K562 (cell line): ENCODE results near the gene RDH5. TPM values are rescaled to one million over a fixed set of nuclear protein-coding genes. Genes with fewer than 3 reads are reported as not detected.

ENCODE experiments used
- CREB1 ChIP-seq, 2 experiments: sonication (generic) in 1 of 2; formaldehyde crosslinking in 1 of 2; IDR thresholded peaks; 2 replicates each; pipeline versions ENCODE4 v1.6.1 to v1.8.0; 2012 to 2022; ENCODE audit warnings: inconsistent platforms in 1 of 2, mild to moderate bottlenecking in 1 of 2, missing genetic modification reagents in 1 of 2, moderate library complexity in 1 of 2
- ELF1 ChIP-seq: fragments of 200-800 bp; sonication (Bioruptor generic); IDR thresholded peaks from 2 replicates; pipeline ENCODE4 v1.6.1; 2016; ENCODE audit warnings: missing genetic modification characterization, missing compliant biosample characterization
- ESRRA ChIP-seq: fragments of 450-650 bp; IDR thresholded peaks from 2 replicates; pipeline ENCODE4 v1.6.1; 2014; ENCODE audit warnings: low read depth, mild to moderate bottlenecking, moderate library complexity, borderline replicate concordance
- GABPB2 ChIP-seq: fragments of 250-450 bp; sonication (Bioruptor Pico); conservative IDR thresholded peaks from 2 replicates; pipeline ENCODE4 v1.5.1; 2021; ENCODE audit warnings: mild to moderate bottlenecking
- HDAC8 ChIP-seq: fragments of 450-650 bp; IDR thresholded peaks from 2 replicates; pipeline ENCODE4 v1.6.1; 2016; ENCODE audit warnings: mild to moderate bottlenecking, missing genetic modification characterization, moderate library complexity, missing compliant biosample characterization
- HNRNPH1 ChIP-seq: fragments of 200-400 bp; formaldehyde crosslinking; optimal IDR thresholded peaks from 2 replicates; pipeline ENCODE3; 2017; ENCODE audit warnings: low read depth, mild to moderate bottlenecking, low read length, moderate library complexity
- HNRNPK ChIP-seq: fragments of 200-400 bp; formaldehyde crosslinking; IDR thresholded peaks from one replicate; pipeline ENCODE4 v1.6.1; 2018; ENCODE audit warnings: mild to moderate bottlenecking, low read depth, low read length; ENCODE audit not compliant: poor library complexity, severe bottlenecking
- KDM5B ChIP-seq: fragments of 200-600 bp; sonication (generic); IDR thresholded peaks from 2 replicates; pipeline ENCODE4 v1.6.1; 2012; ENCODE audit warnings: low read depth, mild to moderate bottlenecking, moderate library complexity, low read length, control low read depth, inconsistent platforms; ENCODE audit not compliant: insufficient replicate concordance
- MCM5 ChIP-seq: fragments of 450-650 bp; IDR thresholded peaks from 2 replicates; pipeline ENCODE4 v1.6.1; 2016; ENCODE audit warnings: low read depth
- POLR2G ChIP-seq: fragments of 200-400 bp; formaldehyde crosslinking; IDR thresholded peaks from 2 replicates; pipeline ENCODE4 v1.6.1; 2017; ENCODE audit warnings: low read depth, mild to moderate bottlenecking, antibody characterized with exemption, low read length, moderate library complexity
- PTTG1 ChIP-seq: fragments of 450-650 bp; IDR thresholded peaks from 2 replicates; pipeline ENCODE4 v1.6.1; 2016; ENCODE audit warnings: low read depth, mild to moderate bottlenecking, missing genetic modification characterization, missing compliant biosample characterization
- SMAD1 ChIP-seq: fragments of 150-350 bp; IDR thresholded peaks from 2 replicates; pipeline ENCODE4 v1.6.1; 2014; ENCODE audit warnings: low read length, low read depth; ENCODE audit not compliant: partially characterized antibody
- SPI1 ChIP-seq: IDR thresholded peaks from 2 replicates; pipeline ENCODE4 v1.6.1; 2011; ENCODE audit warnings: low read depth, low read length, control low read depth, borderline replicate concordance
- TOE1 ChIP-seq, 2 experiments: fragments of 450-650 bp in 1 of 2; sonication (generic) in 1 of 2; formaldehyde crosslinking in 1 of 2; IDR thresholded peaks; 2 replicates each; pipeline versions ENCODE4 v1.7.1 to v1.8.0; 2016 to 2022; ENCODE audit warnings: borderline replicate concordance in 2 of 2, mild to moderate bottlenecking in 2 of 2, antibody characterized with exemption in 1 of 2, inconsistent platforms in 1 of 2, low read depth in 1 of 2, missing genetic modification reagents in 1 of 2, moderate library complexity in 1 of 2
- XRCC5 ChIP-seq: fragments of 200-400 bp; formaldehyde crosslinking; IDR thresholded peaks from 2 replicates; pipeline ENCODE4 v1.6.1; 2017; ENCODE audit warnings: low read depth, mild to moderate bottlenecking, low read length
- ZFP36 ChIP-seq: fragments of 150-350 bp; IDR thresholded peaks from 2 replicates; pipeline ENCODE4 v1.6.1; 2018; ENCODE audit warnings: low read length, low read depth; ENCODE audit not compliant: partially characterized antibody
- ZNF124 ChIP-seq: sonication (generic); formaldehyde crosslinking; IDR thresholded peaks from 2 replicates; pipeline ENCODE4 v1.8.1; 2022; ENCODE audit warnings: missing genetic modification reagents
- ZNF224 ChIP-seq: sonication (generic); formaldehyde crosslinking; IDR thresholded peaks from 2 replicates; pipeline ENCODE4 v1.8.0; 2022; ENCODE audit warnings: mild to moderate bottlenecking, missing genetic modification reagents
- ZNF354B ChIP-seq: fragments of 250-450 bp; sonication (Bioruptor Pico); IDR thresholded peaks from 2 replicates; pipeline ENCODE4 v1.4.0; 2020
- ZNF41 ChIP-seq: fragments of 250-450 bp; sonication (Bioruptor Pico); conservative IDR thresholded peaks from 2 replicates; pipeline ENCODE4 v1.4.0; 2020; ENCODE audit warnings: mild to moderate bottlenecking
- polyA plus RNA-seq, 8 experiments: library from polyadenylated mRNA; depleted of rRNA in 4 of 8; stranded (reverse) in 5 of 8; unstranded in 3 of 8; fragments of >200 nt; fragmentation: Nextera tagmentation in 2 of 8; fragmentation: Illumina TruSeq in 1 of 8; extraction: Ambion mirVana in 2 of 8; extraction: Trizol in 1 of 8; gene quantifications; 2 replicates each; pipeline versions ENCODE4 v1.2.1 to v1.2.3, GENCODE V29; 2011 to 2014; ENCODE audit warnings: inconsistent platforms in 1 of 8, missing spikeins in 1 of 8
- total RNA-seq, 7 experiments: library from RNA; depleted of rRNA in 6 of 7; stranded (reverse); fragments of >200 nt in 6 of 7; fragmentation: Illumina TruSeq in 2 of 7; extraction: Trizol in 2 of 7; gene quantifications; 2 replicates each; pipeline versions ENCODE4 v1.2.1 to v1.2.3, GENCODE V29; 2011 to 2021; ENCODE audit warnings: low replicate concordance in 1 of 7
- TF ChIP-seq, protein P1 (sequence below): sonication (generic); formaldehyde crosslinking; IDR thresholded peaks from 2 replicates; pipeline ENCODE4 v1.8.0; 2022; ENCODE audit warnings: missing genetic modification reagents, mild to moderate bottlenecking, moderate library complexity, borderline replicate concordance
- TF ChIP-seq, protein P2 (sequence below): IDR thresholded peaks from 2 replicates; pipeline ENCODE4 v1.6.1; 2011; ENCODE audit warnings: borderline replicate concordance, low read depth, mild to moderate bottlenecking, moderate library complexity, low read length; ENCODE audit not compliant: insufficient read depth, poor library complexity, severe bottlenecking
- TF ChIP-seq, protein P3 (sequence below): fragments of 250-450 bp; sonication (Bioruptor Pico); IDR thresholded peaks from 2 replicates; pipeline ENCODE4 v1.8.0; 2022; ENCODE audit warnings: inconsistent platforms, mild to moderate bottlenecking, moderate library complexity, borderline replicate concordance

RDH5 gene
- total and polyA plus RNA-seq, 9 of the 15 experiments (the other 6 are each of a cell fraction or from before 2014, with no cell fraction given), result 0.28 to 2.0 (median 1.1) TPM; not detected in 1

DNA sequence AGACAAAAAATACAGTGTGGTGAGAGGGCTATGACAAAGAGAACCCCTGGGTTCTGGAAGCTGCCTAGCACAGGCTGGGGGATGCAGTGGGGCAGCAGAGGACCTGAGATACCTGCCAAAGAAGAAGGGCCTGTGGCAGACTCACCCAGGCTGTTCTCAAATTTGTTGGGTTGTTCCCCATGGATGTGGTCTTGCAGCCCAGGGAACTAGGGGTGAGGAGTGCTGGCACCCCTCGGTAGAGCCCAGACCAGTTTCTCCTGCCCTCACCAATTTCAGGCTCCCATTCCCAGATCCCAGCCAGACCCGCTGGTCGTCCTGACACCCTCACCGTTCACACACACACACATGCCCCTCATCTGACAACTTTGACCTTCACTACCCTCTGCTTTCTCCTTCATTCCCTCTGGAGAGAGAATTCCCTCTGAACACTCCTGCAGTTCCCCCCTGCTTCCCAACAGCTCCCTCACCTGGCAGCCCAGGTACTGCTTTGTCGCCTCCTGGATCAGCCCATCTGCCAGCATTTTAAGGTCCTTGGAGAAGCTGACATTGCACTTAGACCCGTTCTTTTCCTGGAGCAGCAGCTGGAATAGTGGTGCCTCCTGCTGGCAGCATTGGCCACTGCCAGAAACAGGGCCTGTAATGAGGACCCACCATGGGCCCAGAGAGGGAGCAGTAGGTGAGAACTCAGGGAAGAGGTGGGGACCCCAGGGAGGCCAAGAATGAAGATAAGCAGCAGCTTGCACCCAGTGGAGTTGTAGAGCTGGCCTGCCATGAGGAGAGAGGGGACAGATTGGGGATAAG, 16.8 kb downstream of the RDH5 start (continued):
- TF ChIP-seq, protein P1, sequence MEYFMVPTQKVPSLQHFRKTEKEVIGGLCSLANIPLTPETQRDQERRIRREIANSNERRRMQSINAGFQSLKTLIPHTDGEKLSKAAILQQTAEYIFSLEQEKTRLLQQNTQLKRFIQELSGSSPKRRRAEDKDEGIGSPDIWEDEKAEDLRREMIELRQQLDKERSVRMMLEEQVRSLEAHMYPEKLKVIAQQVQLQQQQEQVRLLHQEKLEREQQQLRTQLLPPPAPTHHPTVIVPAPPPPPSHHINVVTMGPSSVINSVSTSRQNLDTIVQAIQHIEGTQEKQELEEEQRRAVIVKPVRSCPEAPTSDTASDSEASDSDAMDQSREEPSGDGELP (CRISPR knock-in tag), result peak; percentile 90
- no peak for TF ChIP-seq KDM5B
- no peak for TF ChIP-seq ZNF41 (CRISPR knock-in tag)
- no peak for TF ChIP-seq HDAC8 (tag)
- TF ChIP-seq ZNF124 (CRISPR knock-in tag), result no peak
- TF ChIP-seq ESRRA, result peak; percentile 76; the same call in 1 of the 2 replicates
- TF ChIP-seq SMAD1, result no peak
- TF ChIP-seq PTTG1, result no peak
- no peak for TF ChIP-seq ZNF224 (CRISPR knock-in tag)
- no peak for TF ChIP-seq ELF1 (tag)
- no peak for TF ChIP-seq XRCC5
- TF ChIP-seq SPI1, result peak; percentile 8; the same call in 1 of the 2 replicates
- TF ChIP-seq, protein P2, sequence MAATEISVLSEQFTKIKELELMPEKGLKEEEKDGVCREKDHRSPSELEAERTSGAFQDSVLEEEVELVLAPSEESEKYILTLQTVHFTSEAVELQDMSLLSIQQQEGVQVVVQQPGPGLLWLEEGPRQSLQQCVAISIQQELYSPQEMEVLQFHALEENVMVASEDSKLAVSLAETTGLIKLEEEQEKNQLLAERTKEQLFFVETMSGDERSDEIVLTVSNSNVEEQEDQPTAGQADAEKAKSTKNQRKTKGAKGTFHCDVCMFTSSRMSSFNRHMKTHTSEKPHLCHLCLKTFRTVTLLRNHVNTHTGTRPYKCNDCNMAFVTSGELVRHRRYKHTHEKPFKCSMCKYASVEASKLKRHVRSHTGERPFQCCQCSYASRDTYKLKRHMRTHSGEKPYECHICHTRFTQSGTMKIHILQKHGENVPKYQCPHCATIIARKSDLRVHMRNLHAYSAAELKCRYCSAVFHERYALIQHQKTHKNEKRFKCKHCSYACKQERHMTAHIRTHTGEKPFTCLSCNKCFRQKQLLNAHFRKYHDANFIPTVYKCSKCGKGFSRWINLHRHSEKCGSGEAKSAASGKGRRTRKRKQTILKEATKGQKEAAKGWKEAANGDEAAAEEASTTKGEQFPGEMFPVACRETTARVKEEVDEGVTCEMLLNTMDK, result peak; percentile 1
- no peak for TF ChIP-seq HNRNPH1
- no peak for TF ChIP-seq GABPB2
- 0 out of 2 replicates have a peak, but pooled peaks have one; percentile 28 for TF ChIP-seq TOE1 (IDR thresholded peaks at IDR 0.05; ENCODE audit: borderline replicate concordance)
- TF ChIP-seq TOE1 (CRISPR knock-in tag; IDR thresholded peaks at IDR 0.05; ENCODE audit: borderline replicate concordance, low read depth), result no peak
- peak; percentile 10; the same call in 1 of the 2 replicates for TF ChIP-seq CREB1 (IDR thresholded peaks at IDR 0.05)
- TF ChIP-seq CREB1 (CRISPR knock-in tag; IDR thresholded peaks at IDR 0.05), result no peak
- no peak for TF ChIP-seq POLR2G
- TF ChIP-seq ZFP36, result no peak
- no peak for TF ChIP-seq HNRNPK
- TF ChIP-seq ZNF354B, result no peak
- TF ChIP-seq MCM5, result no peak
- TF ChIP-seq, protein P3, sequence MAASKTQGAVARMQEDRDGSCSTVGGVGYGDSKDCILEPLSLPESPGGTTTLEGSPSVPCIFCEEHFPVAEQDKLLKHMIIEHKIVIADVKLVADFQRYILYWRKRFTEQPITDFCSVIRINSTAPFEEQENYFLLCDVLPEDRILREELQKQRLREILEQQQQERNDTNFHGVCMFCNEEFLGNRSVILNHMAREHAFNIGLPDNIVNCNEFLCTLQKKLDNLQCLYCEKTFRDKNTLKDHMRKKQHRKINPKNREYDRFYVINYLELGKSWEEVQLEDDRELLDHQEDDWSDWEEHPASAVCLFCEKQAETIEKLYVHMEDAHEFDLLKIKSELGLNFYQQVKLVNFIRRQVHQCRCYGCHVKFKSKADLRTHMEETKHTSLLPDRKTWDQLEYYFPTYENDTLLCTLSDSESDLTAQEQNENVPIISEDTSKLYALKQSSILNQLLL (CRISPR knock-in tag), result no peak
